Measurements from ENCODE around the gene PANK4.

The PANK4 gene

DNA sequence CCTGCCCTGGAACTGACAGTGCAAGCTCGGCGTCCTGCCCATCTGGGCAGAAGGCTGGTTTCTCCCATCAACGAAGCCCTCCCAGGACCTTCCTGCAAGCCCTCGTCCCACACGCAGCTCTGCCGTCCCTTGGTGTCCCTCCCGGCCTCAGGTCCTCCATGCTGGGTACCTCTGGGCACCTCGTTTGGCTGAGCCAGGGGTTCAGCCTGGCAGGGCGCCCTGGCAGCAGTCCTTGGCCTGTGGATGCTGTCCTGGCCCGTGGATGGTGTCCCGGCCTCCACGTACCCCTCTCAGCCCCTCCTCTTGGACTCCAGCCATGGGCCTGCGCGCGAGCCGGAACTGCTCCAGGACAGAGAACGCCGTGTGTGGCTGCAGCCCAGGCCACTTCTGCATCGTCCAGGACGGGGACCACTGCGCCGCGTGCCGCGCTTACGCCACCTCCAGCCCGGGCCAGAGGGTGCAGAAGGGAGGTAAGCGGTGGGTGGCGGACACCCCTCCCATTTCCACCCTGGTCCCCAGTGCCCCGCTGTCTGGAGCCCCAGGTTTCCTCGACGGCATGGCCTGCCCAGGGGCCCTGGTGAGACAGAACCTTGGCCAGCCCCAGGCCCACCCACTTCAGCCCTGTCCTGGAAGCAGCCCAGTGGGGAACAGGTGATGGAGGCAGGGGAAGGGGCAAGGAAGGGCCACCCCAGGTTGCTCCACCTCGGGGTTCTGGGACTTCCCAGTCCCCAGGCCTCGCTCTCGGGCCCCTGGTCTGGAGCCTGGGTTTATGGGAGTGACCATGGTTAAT, 33.3 kb upstream of the PANK4 start:
- TF ChIP-seq RAD21 (IDR thresholded peaks at IDR 0.05; ENCODE audit: low read depth) (no peak), TAF1 (IDR thresholded peaks at IDR 0.05; ENCODE audit: low read depth) (no peak), CEBPB (IDR thresholded peaks at IDR 0.05) (no peak), EP300 (IDR thresholded peaks at IDR 0.05; ENCODE audit: borderline replicate concordance) (no peak), YY1 (IDR thresholded peaks at IDR 0.05; ENCODE audit: low read depth) (no peak), NFIC (IDR thresholded peaks at IDR 0.05) (no peak), ZBTB7A (IDR thresholded peaks at IDR 0.05; ENCODE audit: low read depth) (no peak), CREB1 (IDR thresholded peaks at IDR 0.05; ENCODE audit: low read depth) (no peak), TEAD4 (IDR thresholded peaks at IDR 0.05) (no peak), FOXM1 (IDR thresholded peaks at IDR 0.05; ENCODE audit: borderline replicate concordance, low read depth) (no peak)
- TF ChIP-seq, protein P1, sequence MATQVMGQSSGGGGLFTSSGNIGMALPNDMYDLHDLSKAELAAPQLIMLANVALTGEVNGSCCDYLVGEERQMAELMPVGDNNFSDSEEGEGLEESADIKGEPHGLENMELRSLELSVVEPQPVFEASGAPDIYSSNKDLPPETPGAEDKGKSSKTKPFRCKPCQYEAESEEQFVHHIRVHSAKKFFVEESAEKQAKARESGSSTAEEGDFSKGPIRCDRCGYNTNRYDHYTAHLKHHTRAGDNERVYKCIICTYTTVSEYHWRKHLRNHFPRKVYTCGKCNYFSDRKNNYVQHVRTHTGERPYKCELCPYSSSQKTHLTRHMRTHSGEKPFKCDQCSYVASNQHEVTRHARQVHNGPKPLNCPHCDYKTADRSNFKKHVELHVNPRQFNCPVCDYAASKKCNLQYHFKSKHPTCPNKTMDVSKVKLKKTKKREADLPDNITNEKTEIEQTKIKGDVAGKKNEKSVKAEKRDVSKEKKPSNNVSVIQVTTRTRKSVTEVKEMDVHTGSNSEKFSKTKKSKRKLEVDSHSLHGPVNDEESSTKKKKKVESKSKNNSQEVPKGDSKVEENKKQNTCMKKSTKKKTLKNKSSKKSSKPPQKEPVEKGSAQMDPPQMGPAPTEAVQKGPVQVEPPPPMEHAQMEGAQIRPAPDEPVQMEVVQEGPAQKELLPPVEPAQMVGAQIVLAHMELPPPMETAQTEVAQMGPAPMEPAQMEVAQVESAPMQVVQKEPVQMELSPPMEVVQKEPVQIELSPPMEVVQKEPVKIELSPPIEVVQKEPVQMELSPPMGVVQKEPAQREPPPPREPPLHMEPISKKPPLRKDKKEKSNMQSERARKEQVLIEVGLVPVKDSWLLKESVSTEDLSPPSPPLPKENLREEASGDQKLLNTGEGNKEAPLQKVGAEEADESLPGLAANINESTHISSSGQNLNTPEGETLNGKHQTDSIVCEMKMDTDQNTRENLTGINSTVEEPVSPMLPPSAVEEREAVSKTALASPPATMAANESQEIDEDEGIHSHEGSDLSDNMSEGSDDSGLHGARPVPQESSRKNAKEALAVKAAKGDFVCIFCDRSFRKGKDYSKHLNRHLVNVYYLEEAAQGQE (IDR thresholded peaks at IDR 0.05; ENCODE audit: low read depth) = no peak

DNA sequence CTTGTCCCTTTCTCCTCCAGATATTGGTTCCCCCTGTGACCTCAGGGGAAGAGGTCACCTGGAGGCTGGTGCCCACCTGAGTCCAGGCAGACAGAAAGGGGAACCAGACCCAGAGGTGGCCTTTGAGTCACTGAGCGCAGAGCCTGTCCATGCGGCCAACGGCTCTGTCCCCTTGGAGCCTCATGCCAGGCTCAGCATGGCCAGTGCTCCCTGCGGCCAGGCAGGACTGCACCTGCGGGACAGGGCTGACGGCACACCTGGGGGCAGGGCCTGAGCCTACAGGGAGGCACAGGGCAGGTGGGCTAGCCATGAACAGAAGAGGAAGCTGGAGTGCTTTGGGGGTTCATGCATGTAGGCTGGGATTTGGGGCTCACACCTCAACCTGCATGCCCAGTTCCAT, 32.5 kb upstream of the PANK4 start:
- TF ChIP-seq, protein P2, sequence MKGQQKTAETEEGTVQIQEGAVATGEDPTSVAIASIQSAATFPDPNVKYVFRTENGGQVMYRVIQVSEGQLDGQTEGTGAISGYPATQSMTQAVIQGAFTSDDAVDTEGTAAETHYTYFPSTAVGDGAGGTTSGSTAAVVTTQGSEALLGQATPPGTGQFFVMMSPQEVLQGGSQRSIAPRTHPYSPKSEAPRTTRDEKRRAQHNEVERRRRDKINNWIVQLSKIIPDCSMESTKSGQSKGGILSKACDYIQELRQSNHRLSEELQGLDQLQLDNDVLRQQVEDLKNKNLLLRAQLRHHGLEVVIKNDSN (IDR thresholded peaks at IDR 0.05) = no peak
- TF ChIP-seq EGR1 (IDR thresholded peaks at IDR 0.05) = no peak
- TF ChIP-seq, protein P1 (IDR thresholded peaks at IDR 0.05; ENCODE audit: low read depth) = no peak
- TF ChIP-seq EP300 (IDR thresholded peaks at IDR 0.05; ENCODE audit: borderline replicate concordance) = no peak
- no peak for TF ChIP-seq TAF1 (IDR thresholded peaks at IDR 0.05; ENCODE audit: low read depth)
- TF ChIP-seq NFIC (IDR thresholded peaks at IDR 0.05) = no peak
- no peak for TF ChIP-seq ZBTB7A (IDR thresholded peaks at IDR 0.05; ENCODE audit: low read depth)
- no peak for TF ChIP-seq CREB1 (IDR thresholded peaks at IDR 0.05; ENCODE audit: low read depth)
- no peak for TF ChIP-seq YY1 (IDR thresholded peaks at IDR 0.05; ENCODE audit: low read depth)
- no peak for TF ChIP-seq FOXM1 (IDR thresholded peaks at IDR 0.05; ENCODE audit: borderline replicate concordance, low read depth)
- no peak for TF ChIP-seq TEAD4 (IDR thresholded peaks at IDR 0.05)
- TF ChIP-seq, protein P3, sequence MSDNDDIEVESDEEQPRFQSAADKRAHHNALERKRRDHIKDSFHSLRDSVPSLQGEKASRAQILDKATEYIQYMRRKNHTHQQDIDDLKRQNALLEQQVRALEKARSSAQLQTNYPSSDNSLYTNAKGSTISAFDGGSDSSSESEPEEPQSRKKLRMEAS (IDR thresholded peaks at IDR 0.05) = no peak
- no peak for TF ChIP-seq CEBPB (IDR thresholded peaks at IDR 0.05)
- no peak for TF ChIP-seq TCF12 (IDR thresholded peaks at IDR 0.05; ENCODE audit: low read depth)

DNA sequence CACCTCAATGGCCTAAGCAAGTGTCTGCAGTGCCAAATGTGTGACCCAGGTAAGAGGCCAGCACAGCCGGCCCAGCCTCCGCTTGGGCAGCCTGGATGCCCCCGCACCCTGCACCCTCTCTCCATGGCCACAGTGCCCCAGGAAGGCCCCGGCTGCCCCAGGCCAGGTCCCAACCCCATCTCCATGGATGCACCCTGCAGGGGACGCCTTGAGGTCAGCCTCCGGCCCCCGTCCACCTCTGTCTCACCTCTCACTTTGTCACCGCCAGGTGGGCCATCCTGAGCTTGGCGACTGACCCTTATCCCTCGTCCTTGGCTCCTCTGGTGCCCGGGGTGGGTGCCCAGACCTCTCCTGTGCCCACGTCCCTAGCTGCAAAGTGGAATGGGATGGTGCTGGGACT, 32.0 kb upstream of the PANK4 start:
- TF ChIP-seq EP300 (IDR thresholded peaks at IDR 0.05; ENCODE audit: borderline replicate concordance) = no peak
- no peak for TF ChIP-seq CEBPB (IDR thresholded peaks at IDR 0.05)
- no peak for TF ChIP-seq ZBTB7A (IDR thresholded peaks at IDR 0.05; ENCODE audit: low read depth)
- no peak for TF ChIP-seq EGR1 (IDR thresholded peaks at IDR 0.05)
- TF ChIP-seq, protein P3 (IDR thresholded peaks at IDR 0.05) = no peak
- TF ChIP-seq RAD21 (IDR thresholded peaks at IDR 0.05; ENCODE audit: low read depth) = no peak

DNA sequence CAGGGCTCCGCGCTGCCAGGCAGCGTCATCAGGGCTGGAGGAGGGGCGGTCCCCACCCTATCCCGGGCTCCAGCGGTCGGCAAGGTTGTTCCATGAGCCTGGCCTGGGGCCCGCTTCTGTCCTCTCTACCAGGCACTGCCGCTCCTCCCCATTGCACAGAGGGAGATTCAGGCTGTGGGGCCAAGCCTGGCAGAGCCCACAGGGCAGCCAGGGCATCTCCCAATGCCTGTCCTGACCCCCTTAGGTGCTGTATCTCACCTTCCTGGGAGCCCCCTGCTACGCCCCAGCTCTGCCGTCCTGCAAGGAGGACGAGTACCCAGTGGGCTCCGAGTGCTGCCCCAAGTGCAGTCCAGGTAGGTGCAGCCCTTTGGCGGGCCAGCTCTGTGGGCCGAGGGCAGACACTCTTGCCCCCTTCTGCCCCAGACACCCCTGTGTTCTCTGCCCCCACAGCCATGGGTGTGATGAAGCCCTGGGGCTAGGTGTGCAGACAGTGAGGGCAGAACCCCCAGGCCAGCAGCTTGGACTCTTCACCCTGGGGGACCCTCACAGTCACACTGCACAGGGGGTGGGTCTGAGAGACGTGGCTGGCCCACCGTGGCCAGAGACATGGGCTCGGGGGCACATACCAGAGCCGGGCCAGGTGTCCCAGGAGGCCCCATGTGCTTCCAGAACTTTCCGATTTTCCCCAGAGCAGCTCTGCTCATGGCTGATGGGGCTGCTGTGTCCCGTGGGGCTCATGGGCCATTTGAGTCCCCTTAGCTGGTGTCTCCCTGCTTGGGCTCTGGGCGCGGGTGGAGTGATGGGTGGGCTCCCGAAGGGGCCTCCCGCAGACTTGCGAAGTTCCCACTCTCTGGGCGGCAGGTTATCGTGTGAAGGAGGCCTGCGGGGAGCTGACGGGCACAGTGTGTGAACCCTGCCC, 31.3 kb upstream of the PANK4 start:
- TF ChIP-seq EP300 (IDR thresholded peaks at IDR 0.05; ENCODE audit: borderline replicate concordance) = no peak
- no peak for TF ChIP-seq TAF1 (IDR thresholded peaks at IDR 0.05; ENCODE audit: low read depth)
- TF ChIP-seq, protein P1 (IDR thresholded peaks at IDR 0.05; ENCODE audit: low read depth) = no peak
- TF ChIP-seq, protein P2 (IDR thresholded peaks at IDR 0.05) = no peak
- TF ChIP-seq CEBPB (IDR thresholded peaks at IDR 0.05) = no peak
- no peak for TF ChIP-seq EGR1 (IDR thresholded peaks at IDR 0.05)
- no peak for TF ChIP-seq ZBTB7A (IDR thresholded peaks at IDR 0.05; ENCODE audit: low read depth)
- no peak for TF ChIP-seq FOXM1 (IDR thresholded peaks at IDR 0.05; ENCODE audit: borderline replicate concordance, low read depth)
- TF ChIP-seq, protein P3 (IDR thresholded peaks at IDR 0.05) = no peak
- no peak for TF ChIP-seq TCF12 (IDR thresholded peaks at IDR 0.05; ENCODE audit: low read depth)
- no peak for TF ChIP-seq NFIC (IDR thresholded peaks at IDR 0.05)
- TF ChIP-seq CREB1 (IDR thresholded peaks at IDR 0.05; ENCODE audit: low read depth) = no peak
- TF ChIP-seq TEAD4 (IDR thresholded peaks at IDR 0.05) = no peak
- no peak for TF ChIP-seq RAD21 (IDR thresholded peaks at IDR 0.05; ENCODE audit: low read depth)
